ENCODE data around the gene KCNMA1.
"Not testable (repeated sequence)": the region's sequence is repeated elsewhere in the genome, so short reads cannot be mapped to it uniquely, and the experiment has no call there.

Gene KCNMA1

DNA sequence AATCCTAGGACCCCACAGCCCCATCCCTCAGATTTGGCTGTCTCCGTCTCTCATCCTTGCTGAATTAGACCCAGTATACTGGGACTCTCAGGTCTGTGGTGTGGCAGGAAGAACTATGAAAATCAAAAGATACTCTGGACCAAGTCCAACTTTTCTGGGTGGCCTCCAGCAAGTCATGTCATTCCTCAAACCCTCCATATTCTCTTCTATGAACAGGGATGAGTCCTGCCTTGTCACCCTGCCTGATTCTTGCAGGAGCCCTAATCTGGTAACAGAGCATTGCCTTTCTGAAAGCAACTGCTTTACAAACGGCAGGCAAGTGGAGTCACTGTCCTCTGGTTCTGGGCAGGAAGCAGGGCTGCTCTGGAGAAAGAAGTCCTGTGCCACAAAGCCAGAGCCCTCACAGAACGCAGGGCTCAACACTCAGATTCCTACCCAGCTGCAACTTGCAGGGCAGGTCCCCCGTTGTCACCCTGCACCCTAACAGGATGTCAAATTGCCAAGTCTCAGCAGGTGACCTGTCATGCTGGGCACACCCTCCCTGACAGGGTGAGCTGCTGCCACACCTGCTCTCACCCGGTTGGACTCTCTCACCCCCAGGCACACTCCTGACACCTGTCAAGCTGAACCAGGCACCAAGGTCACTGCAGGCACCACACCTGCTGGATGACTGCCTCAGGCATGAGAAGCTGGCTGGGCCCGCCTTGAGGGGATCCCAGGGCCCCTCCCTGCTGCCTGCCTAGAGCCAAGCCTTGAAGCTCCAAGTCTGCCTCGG, 227.7 kb downstream of the KCNMA1 start:
- no peak for DNase-seq

DNA sequence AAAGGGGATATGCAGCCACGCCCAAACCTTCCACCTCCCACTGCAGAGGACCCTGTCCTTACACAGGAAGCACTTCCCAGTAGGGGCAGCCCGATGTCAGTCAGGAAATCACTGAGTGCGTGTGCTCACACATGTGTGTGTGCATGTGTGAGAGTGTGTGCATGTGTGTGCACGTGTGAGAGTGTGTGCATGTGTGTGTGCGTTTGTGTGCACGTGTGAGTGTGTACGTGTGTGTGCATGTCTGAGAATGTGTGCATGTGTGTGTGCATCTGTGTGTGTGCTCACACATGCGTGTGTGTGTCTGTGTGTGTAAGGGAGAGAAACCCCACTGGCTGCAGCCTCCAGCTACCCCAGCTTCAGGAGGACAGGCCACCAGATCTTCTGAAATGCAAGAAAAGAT, 229.3 kb downstream of the KCNMA1 start:
- no peak for DNase-seq

GRCh38 chr10:77406764-77407430, 230.7 kb downstream of the KCNMA1 start:
- DNase-seq = no peak

DNA sequence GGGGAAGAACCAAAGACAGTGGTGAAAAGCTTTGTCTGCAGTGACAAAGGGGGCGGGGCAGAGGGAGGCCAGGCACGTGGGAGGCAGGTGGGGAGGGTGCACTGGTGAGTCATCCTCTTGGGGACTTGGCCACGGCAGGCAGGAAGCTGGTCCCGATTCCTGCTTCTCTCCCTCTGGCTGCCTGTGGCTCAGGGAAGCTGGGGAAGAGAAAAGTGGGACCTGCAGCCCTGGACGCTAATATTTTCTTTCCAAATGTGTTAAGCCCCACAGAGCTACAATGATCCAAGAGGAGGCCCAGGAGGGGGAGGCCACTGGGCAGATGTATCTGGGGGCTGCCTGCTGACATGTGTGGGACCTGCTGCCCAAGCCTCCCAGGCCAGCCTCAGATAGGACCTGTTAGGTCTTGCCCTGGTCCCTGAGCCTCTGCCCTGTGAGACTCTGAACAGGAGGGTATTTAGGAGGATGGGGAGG, 231.8 kb downstream of the KCNMA1 start:
- DNase-seq = peak; percentile 6

GRCh38 chr10:77404810-77405209, 232.8 kb downstream of the KCNMA1 start:
- no peak for DNase-seq

- DNase-seq = no peak
Observed at GRCh38 chr10:77403761-77404160, 233.8 kb downstream of the KCNMA1 start.

GRCh38 chr10:77401683-77402082, 235.9 kb downstream of the KCNMA1 start:
- DNase-seq = no peak

DNA sequence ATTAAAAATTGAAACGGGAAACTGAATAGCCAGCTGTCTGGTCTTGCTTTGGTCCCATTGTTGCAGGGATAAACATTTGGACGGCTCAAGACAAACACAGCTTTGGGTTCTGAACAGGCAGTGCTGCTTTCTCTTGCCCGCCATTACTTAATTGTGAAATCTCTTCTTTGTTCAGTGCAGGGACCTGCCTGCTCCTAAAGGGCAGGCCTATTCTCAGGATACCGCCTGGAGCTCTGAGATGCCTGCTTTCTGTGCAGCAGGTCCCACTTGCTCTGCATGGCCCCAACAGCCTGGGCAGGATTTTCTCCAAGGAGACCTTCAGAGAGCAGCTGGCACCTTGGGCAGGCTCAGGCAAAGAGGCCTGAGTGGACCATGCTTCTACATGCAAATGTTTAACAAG, 237.6 kb downstream of the KCNMA1 start:
- no peak for DNase-seq

GRCh38 chr10:77398986-77399755, 238.4 kb downstream of the KCNMA1 start:
- DNase-seq = no peak

DNA sequence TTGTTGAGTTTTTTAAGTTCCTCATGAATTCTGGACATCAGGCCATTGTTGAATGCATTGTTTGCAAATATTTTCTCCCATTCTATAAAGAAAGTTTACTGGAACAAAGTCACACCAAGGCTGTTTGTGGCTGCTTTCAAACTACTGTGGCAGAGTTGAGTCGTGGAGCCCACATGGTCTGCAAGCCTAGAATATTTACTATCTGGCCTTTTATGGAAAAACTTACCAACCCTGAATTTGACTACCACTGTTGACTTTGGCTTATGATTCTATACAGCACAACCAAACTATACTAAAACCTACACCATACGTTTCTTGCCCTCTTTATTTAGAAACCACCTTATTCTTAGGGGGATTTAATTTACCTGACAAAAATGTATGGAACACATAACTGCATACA, 239.1 kb downstream of the KCNMA1 start:
- DNase-seq = no peak

GRCh38 chr10:77397103-77397502, 240.5 kb downstream of the KCNMA1 start:
- no peak for DNase-seq

DNA sequence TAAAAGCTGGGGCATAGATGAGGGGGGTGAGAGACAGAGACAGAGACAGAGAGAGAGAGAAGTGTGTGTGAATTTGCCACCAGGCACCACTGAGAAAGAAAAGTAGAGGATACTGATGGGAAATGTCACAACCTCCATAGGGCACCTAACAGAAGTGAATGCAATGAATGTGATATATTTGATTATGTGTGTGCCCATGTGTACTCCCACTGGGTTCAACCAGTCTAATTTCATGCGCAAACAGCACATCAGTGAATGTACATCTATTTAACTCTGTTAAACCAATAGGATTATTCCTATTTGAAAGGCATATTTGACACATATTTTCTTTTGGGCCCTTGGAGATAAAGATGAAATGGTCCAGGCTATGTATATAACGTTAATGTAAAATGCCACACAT, 241.3 kb downstream of the KCNMA1 start:
- no peak for DNase-seq

- DNase-seq = no peak
Observed at GRCh38 chr10:77393821-77394501, 243.6 kb downstream of the KCNMA1 start.

DNA sequence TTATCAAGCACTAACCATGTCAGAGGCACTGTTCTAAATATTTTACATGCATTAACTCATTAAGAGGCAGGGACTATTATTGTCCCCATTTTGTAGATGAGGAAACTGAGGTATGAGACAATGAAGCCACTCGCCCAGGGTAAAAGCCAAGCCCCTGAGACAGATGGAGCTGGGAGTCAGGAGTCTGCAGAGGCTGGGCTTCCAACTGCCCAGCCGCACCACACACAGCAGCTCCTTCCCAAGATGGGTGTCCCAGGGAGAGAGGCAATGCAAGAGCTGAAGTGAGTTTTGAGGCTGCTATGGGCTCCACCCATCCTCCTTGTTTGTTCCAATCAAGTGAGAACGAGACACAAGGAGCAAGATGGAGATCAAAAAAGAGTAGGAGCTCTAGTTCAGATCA, 244.2 kb downstream of the KCNMA1 start:
- DNase-seq = no peak

DNA sequence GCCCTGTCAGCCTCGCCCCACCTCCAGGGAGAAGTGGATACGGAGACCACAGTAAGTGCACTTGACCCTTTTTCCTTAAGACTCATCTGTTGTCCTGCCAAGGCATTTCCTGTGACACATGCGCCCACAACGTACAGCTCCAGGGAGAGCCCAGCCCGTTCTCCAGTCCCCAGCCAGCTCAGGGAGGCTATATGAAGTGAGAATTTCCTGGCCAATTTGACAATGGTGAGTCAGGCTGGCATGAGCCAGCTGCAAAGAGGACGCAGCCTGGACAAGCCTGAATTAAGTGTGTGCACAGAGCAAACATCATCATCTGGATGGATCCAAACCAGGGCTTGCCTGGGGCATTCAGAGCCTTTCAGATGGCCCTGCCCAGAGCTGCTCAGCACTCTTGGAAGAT, 244.8 kb downstream of the KCNMA1 start:
- DNase-seq = no peak

- no peak for DNase-seq
Observed at GRCh38 chr10:77392236-77392721, 245.3 kb downstream of the KCNMA1 start.

DNA sequence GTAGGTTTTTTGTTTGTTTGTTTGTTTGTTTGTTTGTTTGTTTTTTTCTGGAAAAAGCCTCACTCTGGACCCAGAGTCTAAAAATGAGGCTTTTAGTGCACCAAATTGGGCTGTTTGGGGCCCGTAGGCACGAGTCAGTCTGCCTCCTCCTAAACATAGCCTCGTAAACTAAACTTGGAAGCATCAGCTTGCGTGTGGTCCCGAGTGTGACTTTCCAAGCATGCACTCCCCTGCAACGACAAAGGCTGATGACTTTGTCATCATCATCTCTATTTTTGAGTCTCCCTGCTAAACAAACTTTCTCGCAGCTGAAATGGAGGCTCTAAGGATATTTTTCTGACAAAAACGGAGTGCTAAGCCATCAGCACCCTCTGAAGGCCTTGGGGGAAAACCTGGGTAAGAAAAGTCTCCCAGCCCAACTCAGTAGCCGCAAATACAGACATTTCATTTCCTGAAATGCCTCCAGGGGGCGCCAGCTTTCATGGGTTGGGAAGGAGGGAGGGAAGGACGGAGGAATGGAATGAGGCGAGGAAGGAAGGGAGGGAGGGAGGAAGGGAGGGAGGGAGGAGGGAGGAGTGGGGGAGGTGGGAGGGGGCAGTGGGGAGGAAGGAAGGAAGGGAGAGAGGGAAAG, 245.9 kb downstream of the KCNMA1 start:
- no peak for DNase-seq

- no peak for DNase-seq
Observed at GRCh38 chr10:77390481-77390891, 247.1 kb downstream of the KCNMA1 start.

DNA sequence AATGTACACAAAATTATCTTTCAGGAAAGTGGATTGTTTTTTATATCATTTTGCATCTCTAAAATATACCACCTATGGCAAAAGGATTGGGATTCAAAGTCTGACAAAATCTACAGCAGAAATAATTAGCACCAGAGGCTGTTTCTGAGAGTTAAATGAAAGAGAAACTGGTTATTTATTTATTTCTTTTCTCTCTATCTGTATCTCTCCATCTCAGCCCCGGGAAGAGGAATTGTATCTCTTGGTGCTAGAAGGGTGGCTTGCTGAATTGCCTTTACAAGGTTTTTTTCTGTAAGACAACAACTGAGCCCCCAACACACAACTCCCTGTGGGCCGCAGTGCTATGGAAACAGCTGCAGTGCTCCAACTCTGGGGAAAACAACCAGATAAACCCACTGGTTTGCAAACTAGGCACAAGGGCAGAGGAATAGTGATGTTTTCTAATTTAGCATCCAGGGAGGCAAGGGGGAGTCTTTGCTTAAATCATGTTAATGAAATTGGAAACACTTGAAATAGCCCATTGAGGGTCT, 249.0 kb downstream of the KCNMA1 start:
- no peak for DNase-seq

DNA sequence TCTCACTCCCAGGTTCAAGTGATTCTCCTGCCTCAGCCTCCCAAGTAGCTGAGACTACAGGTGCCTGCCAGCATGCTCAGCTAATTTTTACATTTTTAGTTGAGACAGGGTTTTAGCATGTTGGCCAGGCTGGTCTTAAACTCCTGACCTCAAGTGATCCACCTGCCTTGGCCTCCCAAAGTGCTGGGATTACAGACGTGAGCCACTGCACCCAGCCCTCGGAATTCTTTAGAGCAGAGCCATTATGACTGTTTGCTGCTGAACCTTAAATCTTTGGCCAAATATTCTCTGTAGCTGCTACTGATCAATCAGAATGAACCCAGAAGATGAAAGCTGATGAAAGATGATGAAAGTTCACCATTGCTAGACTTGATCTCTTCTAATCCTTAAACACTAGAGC, 249.9 kb downstream of the KCNMA1 start:
- not testable (repeated sequence) for DNase-seq

GRCh38 chr10:77387247-77387646, 250.4 kb downstream of the KCNMA1 start:
- DNase-seq = no peak

- no peak for DNase-seq
Observed at GRCh38 chr10:77386838-77387237, 250.8 kb downstream of the KCNMA1 start.

Data from activated T-cell treated with anti-CD3 and anti-CD28 coated beads for 4 hours (primary cell).